Naive thymus-derived CD8-positive, alpha-beta T cell (primary cell): Measurements from ENCODE around the gene OTOP2. TPM values are rescaled to one million over a fixed set of nuclear protein-coding genes. Genes with fewer than 3 reads are reported as not detected.
"Not testable (repeated sequence)": the region's sequence is repeated elsewhere in the genome, so short reads cannot be mapped to it uniquely, and the experiment has no call there.

Source experiments
- ATAC-seq, 2 donors: fragments of 150-1000 bp; cut with Tn5 transposase in 1 of 2; sonication (Bioruptor Pico), chemical (Tn5 transposase) in 1 of 2; 1 replicate in 1 of 2; 2 replicates in 1 of 2; pipeline ENCODE4 v1.10.0; 2021; ENCODE audit warnings: mild to moderate bottlenecking in 2 of 2, moderate library complexity in 2 of 2
- POLR2A ChIA-PET: fragments of 350-600 bp; sonication (Branson Sonifier 250); formaldehyde crosslinking; loops from one replicate; lab custom pipeline; 2021; ENCODE audit warnings: antibody characterized with exemption; lab: Charles Lee
- DNase-seq, 10 donors: peaks; one replicate each; pipeline versions ENCODE4 v3.0.0 to v3.0.0-alpha.2; 2020 to 2022
- H3K27ac Mint-ChIP-seq, 10 donors: one replicate each; pipeline ENCODE4 v1.8.0; 2020 to 2022; ENCODE audit warnings: mild to moderate bottlenecking in 10 of 10, mixed read lengths in 10 of 10, moderate library complexity in 4 of 10, inconsistent platforms in 1 of 10
- H3K27me3 Mint-ChIP-seq, 5 donors: one replicate each; pipeline ENCODE4 v1.8.0; 2021 to 2022; ENCODE audit warnings: mixed read lengths in 5 of 5
- H3K36me3 Mint-ChIP-seq, 3 donors: one replicate each; pipeline ENCODE4 v1.8.0; 2020 to 2022; ENCODE audit warnings: mixed read lengths in 3 of 3, mild to moderate bottlenecking in 2 of 3, inconsistent platforms in 1 of 3
- H3K4me1 Mint-ChIP-seq, 4 donors: one replicate each; pipeline ENCODE4 v1.8.0; 2021 to 2022; ENCODE audit warnings: mixed read lengths in 4 of 4
- H3K4me3 Mint-ChIP-seq, 10 donors: one replicate each; pipeline ENCODE4 v1.8.0; 2020 to 2022; ENCODE audit warnings: mild to moderate bottlenecking in 10 of 10, mixed read lengths in 10 of 10, moderate library complexity in 6 of 10, inconsistent platforms in 1 of 10
- H3K9me3 Mint-ChIP-seq, 9 donors: one replicate each; pipeline ENCODE4 v1.8.0; 2020 to 2022; ENCODE audit warnings: mixed read lengths in 9 of 9, mild to moderate bottlenecking in 3 of 9, inconsistent platforms in 1 of 9, moderate library complexity in 1 of 9
- polyA plus RNA-seq, 3 donors: library from polyadenylated mRNA; unstranded; fragments of 300-500 nt; fragmentation: Illumina TruSeq; gene quantifications; one replicate each; pipeline ENCODE4 v1.2.3, GENCODE V29; 2021
- total RNA-seq, 8 experiments: library from RNA in 2 of 8; stranded (reverse) in 2 of 8; gene quantifications; one replicate each; pipeline ENCODE4 v1.2.3 and lab custom pipeline; 2021 to 2026

The OTOP2 gene
- total and polyA plus RNA-seq, 5 experiments from 2014 or later: not detected

DNA sequence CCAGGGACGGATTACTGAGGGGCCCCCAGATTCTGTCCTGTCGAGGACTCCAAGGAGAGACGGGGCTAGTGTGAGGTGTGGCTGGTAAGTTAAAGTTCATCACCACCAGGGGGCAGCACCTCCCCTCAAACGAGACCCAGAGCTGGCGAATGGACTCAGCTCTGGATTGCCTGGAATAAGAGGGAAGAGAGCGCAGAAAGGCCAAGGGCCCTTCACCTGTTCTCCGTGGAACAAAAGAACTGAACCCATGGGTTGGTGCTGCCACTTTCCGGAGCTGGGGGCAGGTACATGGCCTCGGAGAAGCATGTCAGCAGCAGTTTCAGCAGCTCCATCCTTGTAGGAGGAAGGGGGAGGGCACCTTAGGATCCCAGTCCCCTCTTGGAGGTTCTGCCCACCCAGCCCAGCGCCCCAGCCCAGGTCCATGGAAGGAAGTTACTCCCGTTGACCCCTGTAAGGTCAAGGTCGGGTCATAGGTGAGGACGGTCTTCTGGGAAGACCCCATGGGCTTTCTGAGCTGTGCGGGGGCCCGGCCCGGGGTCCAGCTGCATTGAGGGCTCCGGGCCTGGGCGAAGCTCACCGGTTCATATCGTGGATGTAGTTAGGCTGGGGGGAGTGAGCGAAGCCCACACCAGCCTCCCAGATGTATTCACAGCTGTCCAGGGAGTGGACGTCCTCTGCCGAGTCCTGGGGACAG, 37.7 kb downstream of the OTOP2 start:
- Mint-ChIP-seq H3K9me3 (no peaks in the 10 kb centered on the region), H3K4me1 (peaks cover 3 to 10% (median 4%) of the 10 kb centered on the region in 4 donors), H3K4me3 (peak overlapping the region in 1 of 10 donors; percentile 3), H3K27me3 (no peaks in the 10 kb centered on the region), H3K36me3 (no peaks in the 10 kb centered on the region), H3K27ac (peak overlapping the region in 2 of 10 donors; percentile 53 to 86)
- ATAC-seq: peak; percentile 82 to 87
- POLR2A ChIA-PET: interaction anchor here (0.5 to 2.5 kb wide), 10 partner anchors 10 to 240 kb away, joined by 3 to 19 read pairs (median 6); partner anchors contain the start of genes HID1, KCTD2, MRPL58 and NT5C
- DNase-seq: peak; percentile 63 to 90 (median 79)

DNA sequence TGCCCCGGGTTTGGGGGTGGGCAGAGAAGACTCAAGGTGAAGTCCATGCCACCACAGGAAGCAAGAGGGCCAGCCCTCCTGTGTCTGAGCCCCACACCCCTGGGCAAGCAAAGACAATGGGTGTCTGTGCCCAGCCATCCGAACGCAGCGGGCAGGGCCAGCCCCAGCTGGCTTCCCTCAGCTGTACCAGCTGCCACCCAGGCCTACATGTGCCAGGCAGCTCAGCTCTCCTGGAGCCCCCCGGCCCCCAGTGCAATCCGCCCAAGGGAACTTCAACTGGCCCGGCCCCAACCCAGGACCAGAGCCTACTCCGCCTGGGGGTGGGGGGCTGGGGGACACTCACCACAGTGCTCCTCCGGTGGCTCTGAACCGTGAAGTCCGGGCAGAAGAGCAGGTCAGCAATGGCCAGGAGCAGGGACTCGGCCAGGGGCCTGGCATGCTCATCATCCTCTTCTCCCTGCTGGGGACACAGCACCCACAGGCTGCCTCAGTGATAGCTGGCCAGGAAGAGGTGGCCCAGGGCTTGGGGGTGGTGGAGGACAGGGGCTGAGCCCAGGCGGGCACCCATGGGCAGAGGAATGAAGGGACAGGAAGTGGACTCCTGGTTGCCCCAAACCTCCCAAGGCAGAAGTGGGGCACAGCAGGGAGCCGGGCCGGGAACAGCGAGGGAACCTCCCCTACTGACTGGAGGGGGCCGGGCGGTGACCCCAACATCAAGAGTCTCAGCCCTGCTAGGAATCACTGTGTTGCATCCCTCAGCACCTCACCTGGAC, 38.7 kb downstream of the OTOP2 start:
- Mint-ChIP-seq H3K4me1 (peaks cover 3 to 10% (median 4%) of the 10 kb centered on the region in 4 donors), H3K27me3 (no peaks in the 10 kb centered on the region), H3K27ac (no peak overlapping the region), H3K36me3 (no peaks in the 10 kb centered on the region), H3K4me3 (no peak overlapping the region), H3K9me3 (no peaks in the 10 kb centered on the region)
- ATAC-seq (no peak), DNase-seq (peak in 1 of 10 donors; percentile 59)
- POLR2A ChIA-PET: interaction anchor here (1.3 to 2.5 kb wide), 4 partner anchors 9 to 239 kb away, joined by 3 to 19 read pairs (median 8); partner anchors contain the start of genes HID1 and MRPL58

DNA sequence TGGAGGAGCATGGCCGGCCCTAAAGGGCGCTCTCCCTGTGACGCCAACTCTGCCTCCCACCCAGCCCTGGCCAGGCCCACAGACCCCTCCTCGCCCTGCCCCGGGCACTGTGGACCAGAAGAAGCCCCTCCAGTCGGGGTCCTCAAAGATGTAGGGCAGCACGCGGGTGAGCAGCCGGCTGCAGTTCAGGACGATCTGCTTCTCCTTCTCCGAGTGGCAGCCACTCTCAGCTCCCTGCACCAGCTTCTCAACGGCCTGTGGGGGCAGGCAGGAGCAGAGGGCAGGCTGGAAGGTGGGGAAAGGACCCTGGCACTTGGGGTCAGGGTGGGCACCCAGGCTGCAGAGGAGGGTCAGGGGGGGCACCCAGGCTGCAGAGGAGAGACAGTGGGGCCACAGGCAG, 39.6 kb downstream of the OTOP2 start:
- peaks cover 3 to 8% (median 4%) of the 10 kb centered on the region in 4 donors for H3K4me1 Mint-ChIP-seq
- POLR2A ChIA-PET: no interaction called here
- H3K27me3 Mint-ChIP-seq: no peaks in the 10 kb centered on the region
- ATAC-seq (no peak), DNase-seq (peak in 1 of 10 donors; percentile 52)
- no peaks in the 10 kb centered on the region for H3K9me3 Mint-ChIP-seq
- no peaks in the 10 kb centered on the region for H3K36me3 Mint-ChIP-seq
- H3K4me3 Mint-ChIP-seq: no peak overlapping the region
- no peak overlapping the region for H3K27ac Mint-ChIP-seq

DNA sequence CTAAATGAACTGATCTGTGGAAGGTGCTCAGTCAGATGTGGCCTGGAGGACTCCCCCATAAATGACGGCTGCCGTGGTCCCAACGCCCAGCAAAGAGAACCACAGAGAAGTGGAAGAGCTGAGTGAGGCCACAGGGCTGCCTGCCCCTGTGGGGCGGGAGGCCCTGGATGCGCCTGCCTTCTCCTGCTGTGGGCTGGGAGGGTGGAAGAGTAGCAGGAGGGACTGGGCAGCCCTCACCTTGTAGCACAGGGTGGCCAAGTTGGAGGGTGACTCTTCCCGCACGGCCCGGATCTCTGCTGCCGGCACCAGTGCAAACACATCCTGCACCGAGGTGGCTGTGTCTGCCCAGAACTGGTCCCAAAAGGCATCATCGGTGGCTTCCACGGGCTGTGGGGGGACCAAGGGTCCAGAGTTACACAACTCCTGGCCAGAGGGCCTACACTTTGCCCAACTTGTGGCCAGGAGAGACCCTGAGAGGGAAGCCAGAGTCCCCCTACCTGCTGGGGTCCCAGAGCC, 40.2 kb downstream of the OTOP2 start:
- Mint-ChIP-seq H3K27me3 (no peaks in the 10 kb centered on the region), H3K36me3 (no peaks in the 10 kb centered on the region), H3K4me1 (peaks cover 3 to 8% (median 4%) of the 10 kb centered on the region in 4 donors), H3K9me3 (no peaks in the 10 kb centered on the region), H3K27ac (no peak overlapping the region), H3K4me3 (no peak overlapping the region)
- DNase-seq (peak in 1 of 10 donors; percentile 9), ATAC-seq (no peak)
- POLR2A ChIA-PET: no interaction called here

DNA sequence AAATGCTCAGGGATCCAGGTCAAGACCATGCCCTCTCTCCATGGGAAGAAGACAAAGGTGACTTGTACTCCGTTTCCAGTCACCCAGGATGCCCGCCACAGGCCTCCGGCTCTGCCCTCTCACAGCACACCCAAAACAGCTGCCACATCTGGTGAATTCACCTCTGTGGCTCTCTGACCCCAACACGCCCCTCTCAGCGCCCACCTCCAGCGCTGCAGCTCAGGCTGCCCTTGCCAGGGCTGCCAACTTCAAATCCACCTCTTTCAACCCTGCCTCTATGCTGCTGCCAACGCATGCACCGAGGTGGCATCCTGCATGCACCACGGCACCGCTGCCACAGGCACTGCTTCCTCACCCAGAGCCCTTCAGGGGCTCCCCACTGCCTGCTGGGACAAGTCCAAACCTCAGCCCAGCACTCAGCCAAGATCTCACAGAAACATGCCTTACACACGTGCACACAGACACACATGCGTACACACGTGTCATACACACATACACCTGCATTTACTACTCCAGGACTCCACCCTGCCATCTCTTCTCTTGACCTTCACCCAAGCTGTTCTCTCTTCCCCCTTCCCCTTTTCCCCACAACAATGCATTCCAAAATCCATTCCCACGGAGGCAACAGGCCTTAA, 41.0 kb downstream of the OTOP2 start:
- peak in 1 of 10 donors; percentile 32 for DNase-seq
- POLR2A ChIA-PET: no interaction called here
- peaks cover 3 to 8% (median 4%) of the 10 kb centered on the region in 4 donors for H3K4me1 Mint-ChIP-seq
- peak overlapping the region in 2 of 10 donors; percentile 12 to 62 for H3K27ac Mint-ChIP-seq
- no peaks in the 10 kb centered on the region for H3K36me3 Mint-ChIP-seq
- H3K4me3 Mint-ChIP-seq: no peak overlapping the region
- no peak for ATAC-seq
- no peaks in the 10 kb centered on the region for H3K9me3 Mint-ChIP-seq
- no peaks in the 10 kb centered on the region for H3K27me3 Mint-ChIP-seq

DNA sequence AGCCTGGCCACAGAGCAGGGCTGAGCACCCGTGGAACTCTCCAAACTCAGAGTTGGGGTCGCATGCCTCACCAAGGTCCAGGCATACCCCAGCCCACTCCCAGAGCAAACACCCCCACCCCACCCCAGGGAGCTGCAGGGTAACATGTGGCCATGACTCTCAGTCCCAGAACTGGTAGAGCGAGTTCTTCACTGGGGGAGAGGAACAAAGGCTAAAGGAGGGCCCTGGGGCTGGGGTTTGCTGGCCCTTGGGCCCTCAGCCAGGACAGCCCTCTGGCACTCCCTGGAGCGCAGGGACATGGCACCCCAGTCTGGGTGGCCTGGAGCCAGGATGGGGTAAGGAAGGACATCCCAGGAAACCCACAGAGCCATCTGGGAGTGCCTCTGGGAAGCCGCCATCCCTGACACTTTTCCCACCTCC, 44.3 kb downstream of the OTOP2 start:
- peak overlapping the region in 1 of 10 donors; percentile 20 for H3K4me3 Mint-ChIP-seq
- H3K9me3 Mint-ChIP-seq: no peaks in the 10 kb centered on the region
- DNase-seq (peak in 1 of 10 donors; percentile 46), ATAC-seq (no peak)
- H3K36me3 Mint-ChIP-seq: no peaks in the 10 kb centered on the region
- H3K27me3 Mint-ChIP-seq: peaks cover 0 to 5% (median 0%) of the 10 kb centered on the region in 5 donors
- peak overlapping the region in 1 of 10 donors; percentile 53 for H3K27ac Mint-ChIP-seq
- H3K4me1 Mint-ChIP-seq: peaks cover 10 to 17% (median 14%) of the 10 kb centered on the region in 4 donors
- POLR2A ChIA-PET: interaction anchor here (0.6 to 1.1 kb wide), 3 partner anchors 19 to 68 kb away, joined by 3 to 4 read pairs (median 3); partner anchors contain the start of gene CDR2L

DNA sequence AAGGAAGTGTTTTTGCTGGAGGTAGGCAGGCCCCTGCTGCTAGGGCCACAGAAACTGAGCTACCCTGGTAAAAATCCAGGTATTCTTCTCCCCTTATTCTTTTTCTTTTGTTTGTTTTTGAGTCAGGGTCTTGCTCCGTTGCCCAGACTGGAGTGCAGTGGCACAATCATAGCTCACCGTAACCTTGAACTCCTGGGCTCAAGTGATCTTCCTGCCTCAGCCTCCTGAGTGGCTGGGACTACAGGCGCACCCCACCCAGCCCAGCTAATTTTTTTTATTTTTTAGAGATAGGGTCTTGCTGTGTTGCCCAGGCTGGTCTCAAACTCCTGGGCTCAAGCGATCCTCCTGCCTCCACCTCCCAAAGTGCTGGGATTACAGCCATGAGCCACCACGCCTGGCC, 45.4 kb downstream of the OTOP2 start:
- H3K9me3 Mint-ChIP-seq, H3K27ac Mint-ChIP-seq, H3K36me3 Mint-ChIP-seq, DNase-seq, H3K27me3 Mint-ChIP-seq, ATAC-seq: not testable (repeated sequence)
- POLR2A ChIA-PET: interaction anchor here (0.6 to 1.1 kb wide), 2 partner anchors 18 to 74 kb away, joined by 3 read pairs; partner anchors contain the start of gene CDR2L
- Mint-ChIP-seq H3K4me1 (peaks cover 10 to 17% (median 14%) of the 10 kb centered on the region in 4 donors), H3K4me3 (peak overlapping the region in 1 of 10 donors; percentile 33)

DNA sequence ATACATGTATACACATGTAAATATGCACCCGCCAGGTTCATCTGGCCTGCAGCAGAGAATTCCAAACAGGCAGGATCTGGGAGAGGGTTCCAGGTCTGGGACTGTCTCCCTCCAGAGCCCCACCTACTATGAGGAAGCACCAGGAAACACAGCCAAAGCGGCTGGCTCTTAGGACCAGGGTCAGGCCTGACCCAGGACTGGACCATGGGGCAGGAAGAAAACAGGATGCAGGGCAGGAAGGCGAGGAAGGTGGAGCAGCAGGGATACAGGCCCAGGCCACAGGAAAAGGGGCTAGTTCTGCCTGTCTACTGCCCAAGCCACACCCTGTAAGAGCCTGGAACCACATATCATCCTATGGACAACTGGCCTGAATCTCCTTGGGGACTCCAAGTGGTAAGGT, 46.3 kb downstream of the OTOP2 start:
- Mint-ChIP-seq H3K4me1 (peaks cover 5 to 17% (median 14%) of the 10 kb centered on the region in 4 donors), H3K27ac (no peak overlapping the region)

DNA sequence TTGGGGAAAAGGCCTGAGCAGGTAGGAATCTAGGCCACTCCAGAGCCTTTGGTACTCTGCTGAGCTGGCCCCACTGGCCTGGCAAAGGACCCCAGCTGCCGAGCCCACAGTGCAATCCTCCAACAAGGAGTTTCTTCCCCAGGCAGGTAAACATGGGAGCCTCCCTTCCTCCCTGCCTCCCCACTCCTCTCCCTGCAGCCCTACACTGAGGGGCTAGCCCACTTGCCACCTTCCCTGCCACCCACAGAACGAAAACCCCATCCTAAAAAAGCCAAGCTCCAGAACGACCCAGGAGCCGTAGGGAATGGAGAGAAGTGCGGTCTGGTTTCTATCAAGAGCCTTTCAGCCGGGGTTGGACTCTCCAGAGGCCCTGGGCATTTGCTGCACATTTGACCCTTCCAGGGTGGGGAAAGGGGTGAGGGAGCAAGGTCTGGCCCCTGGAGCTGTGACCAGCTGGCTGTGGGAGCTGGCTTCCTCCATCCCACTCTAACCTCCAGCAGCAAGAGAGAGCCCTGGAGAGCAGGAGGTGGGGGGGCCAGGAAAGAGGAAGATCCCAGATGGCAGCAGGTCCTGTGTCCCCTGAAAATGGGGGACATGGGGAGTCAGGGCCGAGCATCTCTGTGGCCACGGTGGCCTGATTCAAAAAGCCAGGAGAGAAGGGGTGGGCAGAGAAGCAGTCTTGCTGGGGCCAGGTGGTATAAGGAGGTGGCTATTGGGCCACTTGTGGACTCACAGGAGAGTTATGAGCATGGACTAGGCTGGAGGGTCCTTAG, 47.2 kb downstream of the OTOP2 start:
- H3K36me3 Mint-ChIP-seq: no peaks in the 10 kb centered on the region
- DNase-seq (no peak), ATAC-seq (no peak)
- H3K9me3 Mint-ChIP-seq: no peaks in the 10 kb centered on the region
- peaks cover 0 to 13% (median 0%) of the 10 kb centered on the region in 5 donors for H3K27me3 Mint-ChIP-seq
- H3K27ac Mint-ChIP-seq: peak overlapping the region in 4 of 10 donors; percentile 31 to 82 (median 50)
- POLR2A ChIA-PET: interaction anchor here (1.1 to 3.0 kb wide), 9 partner anchors 9 to 141 kb away, joined by 3 to 16 read pairs (median 7); partner anchors contain the start of genes CDR2L, KCTD2 and MRPL58
- H3K4me1 Mint-ChIP-seq: peaks cover 4 to 17% (median 14%) of the 10 kb centered on the region in 4 donors
- H3K4me3 Mint-ChIP-seq: peak overlapping the region; percentile 26 to 95 (median 72)

More for the DNA sequence above, 46.3 kb downstream of the OTOP2 start:
- H3K9me3 Mint-ChIP-seq: no peaks in the 10 kb centered on the region
- peaks cover 0 to 10% (median 0%) of the 10 kb centered on the region in 5 donors for H3K27me3 Mint-ChIP-seq
- no peaks in the 10 kb centered on the region for H3K36me3 Mint-ChIP-seq
- ATAC-seq (no peak), DNase-seq (no peak)
- H3K4me3 Mint-ChIP-seq: peak overlapping the region in 9 of 10 donors; percentile 8 to 92 (median 50)
- POLR2A ChIA-PET: interaction anchor here (0.6 to 1.1 kb wide), 2 partner anchors 25 to 42 kb away, joined by 3 read pairs; partner anchors contain the start of gene MRPL58

DNA sequence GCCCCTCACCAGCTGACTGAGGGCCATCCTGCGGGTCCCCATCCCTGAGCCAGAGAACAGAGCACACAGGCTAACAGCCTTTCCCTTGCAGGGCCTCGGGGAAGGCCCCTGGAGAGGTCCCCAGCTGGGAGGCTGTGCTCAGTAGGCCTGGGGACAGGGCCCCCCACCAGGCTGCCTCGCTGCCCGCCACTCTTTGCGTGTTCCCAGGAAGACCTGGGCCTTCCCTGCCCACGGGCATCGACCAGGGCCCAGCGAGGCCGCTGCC, 47.7 kb downstream of the OTOP2 start:
- DNase-seq (no peak), ATAC-seq (no peak)
- H3K4me1 Mint-ChIP-seq: peaks cover 4 to 17% (median 14%) of the 10 kb centered on the region in 4 donors
- H3K9me3 Mint-ChIP-seq: no peaks in the 10 kb centered on the region
- POLR2A ChIA-PET: interaction anchor here (1.2 to 3.0 kb wide), 8 partner anchors 10 to 140 kb away, joined by 4 to 16 read pairs (median 7); partner anchors contain the start of genes CDR2L, KCTD2 and MRPL58
- H3K36me3 Mint-ChIP-seq: no peaks in the 10 kb centered on the region
- peak overlapping the region in 2 of 10 donors; percentile 46 to 56 for H3K27ac Mint-ChIP-seq
- H3K27me3 Mint-ChIP-seq: peaks cover 0 to 14% (median 0%) of the 10 kb centered on the region in 5 donors
- H3K4me3 Mint-ChIP-seq: peak overlapping the region in 9 of 10 donors; percentile 26 to 95 (median 73)
